GM12875 (cell line): ENCODE data around the gene ATF5.

Source experiments
- H3K4me3 ChIP-seq: one replicate; pipeline ENCODE4 v1.5.1; 2011; ENCODE audit warnings: low read depth, low read length, control low read depth
- TF ChIP-seq, protein P1 (sequence below): IDR thresholded peaks from 2 replicates; pipeline ENCODE4 v1.5.1; 2011; ENCODE audit warnings: low read depth, mild to moderate bottlenecking, control low read depth, inconsistent platforms, low read length, moderate library complexity, borderline replicate concordance; ENCODE audit not compliant: insufficient read depth

ATF5 gene

DNA sequence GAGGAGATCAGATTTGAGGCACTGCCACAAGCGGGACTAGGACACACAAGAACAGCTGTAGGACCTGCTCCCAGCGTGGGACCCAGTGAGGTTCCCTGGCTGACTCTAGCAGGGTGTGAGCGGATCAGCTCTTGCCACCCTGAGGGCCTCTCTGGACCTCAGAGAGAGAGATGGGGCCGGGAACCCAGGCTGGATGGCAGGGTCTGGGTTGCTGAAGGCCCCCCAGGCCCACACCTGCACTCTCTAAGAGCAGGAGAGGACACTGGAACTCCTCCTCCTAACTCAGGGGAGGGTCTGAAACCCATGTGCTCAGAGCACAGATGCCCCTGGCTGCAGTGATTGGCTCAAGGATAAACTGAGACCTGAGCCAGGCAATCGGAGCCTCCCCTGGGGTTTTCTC, 18.8 kb upstream of the ATF5 start:
- no peak overlapping the region for H3K4me3 ChIP-seq
- TF ChIP-seq, protein P1, sequence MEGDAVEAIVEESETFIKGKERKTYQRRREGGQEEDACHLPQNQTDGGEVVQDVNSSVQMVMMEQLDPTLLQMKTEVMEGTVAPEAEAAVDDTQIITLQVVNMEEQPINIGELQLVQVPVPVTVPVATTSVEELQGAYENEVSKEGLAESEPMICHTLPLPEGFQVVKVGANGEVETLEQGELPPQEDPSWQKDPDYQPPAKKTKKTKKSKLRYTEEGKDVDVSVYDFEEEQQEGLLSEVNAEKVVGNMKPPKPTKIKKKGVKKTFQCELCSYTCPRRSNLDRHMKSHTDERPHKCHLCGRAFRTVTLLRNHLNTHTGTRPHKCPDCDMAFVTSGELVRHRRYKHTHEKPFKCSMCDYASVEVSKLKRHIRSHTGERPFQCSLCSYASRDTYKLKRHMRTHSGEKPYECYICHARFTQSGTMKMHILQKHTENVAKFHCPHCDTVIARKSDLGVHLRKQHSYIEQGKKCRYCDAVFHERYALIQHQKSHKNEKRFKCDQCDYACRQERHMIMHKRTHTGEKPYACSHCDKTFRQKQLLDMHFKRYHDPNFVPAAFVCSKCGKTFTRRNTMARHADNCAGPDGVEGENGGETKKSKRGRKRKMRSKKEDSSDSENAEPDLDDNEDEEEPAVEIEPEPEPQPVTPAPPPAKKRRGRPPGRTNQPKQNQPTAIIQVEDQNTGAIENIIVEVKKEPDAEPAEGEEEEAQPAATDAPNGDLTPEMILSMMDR: no peak

DNA sequence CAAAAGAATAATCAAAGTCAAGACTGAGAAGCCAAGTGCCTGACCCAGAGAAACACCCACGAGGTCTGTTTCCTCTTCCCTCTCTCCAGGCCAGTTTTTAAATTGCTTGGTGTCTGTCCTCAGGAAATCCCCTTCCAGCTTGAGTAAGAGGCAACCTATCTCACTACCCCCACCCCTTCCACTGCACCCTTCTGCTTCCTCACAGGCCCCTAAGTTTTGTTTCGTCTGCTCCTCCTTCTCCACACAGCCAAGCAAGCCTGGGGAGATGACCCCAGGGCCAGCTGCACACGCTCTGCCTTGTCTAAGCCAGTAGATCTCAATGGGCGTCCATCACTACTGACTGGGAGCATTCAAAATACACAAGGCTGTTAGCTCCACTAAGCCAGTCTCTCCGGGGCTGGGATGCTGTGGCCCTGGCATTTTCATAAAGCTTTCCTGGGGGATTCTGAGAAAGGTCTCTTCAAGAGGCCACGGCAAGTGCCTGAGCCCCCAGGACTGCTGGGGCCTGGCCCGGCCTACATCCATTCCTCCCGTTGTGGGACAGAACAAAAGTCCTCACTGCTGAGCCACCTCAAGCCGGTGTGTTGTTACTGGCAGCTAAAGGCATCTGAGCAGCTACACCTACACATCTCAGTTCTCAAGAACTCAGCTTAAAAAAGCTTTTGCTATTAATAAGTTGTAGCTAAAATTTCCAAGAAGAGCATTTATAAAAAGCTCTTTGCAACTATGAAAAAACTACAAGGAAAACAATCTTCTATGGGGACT, 17.4 kb upstream of the ATF5 start:
- TF ChIP-seq, protein P1: no peak
- H3K4me3 ChIP-seq: peak overlapping the region; percentile 19

DNA sequence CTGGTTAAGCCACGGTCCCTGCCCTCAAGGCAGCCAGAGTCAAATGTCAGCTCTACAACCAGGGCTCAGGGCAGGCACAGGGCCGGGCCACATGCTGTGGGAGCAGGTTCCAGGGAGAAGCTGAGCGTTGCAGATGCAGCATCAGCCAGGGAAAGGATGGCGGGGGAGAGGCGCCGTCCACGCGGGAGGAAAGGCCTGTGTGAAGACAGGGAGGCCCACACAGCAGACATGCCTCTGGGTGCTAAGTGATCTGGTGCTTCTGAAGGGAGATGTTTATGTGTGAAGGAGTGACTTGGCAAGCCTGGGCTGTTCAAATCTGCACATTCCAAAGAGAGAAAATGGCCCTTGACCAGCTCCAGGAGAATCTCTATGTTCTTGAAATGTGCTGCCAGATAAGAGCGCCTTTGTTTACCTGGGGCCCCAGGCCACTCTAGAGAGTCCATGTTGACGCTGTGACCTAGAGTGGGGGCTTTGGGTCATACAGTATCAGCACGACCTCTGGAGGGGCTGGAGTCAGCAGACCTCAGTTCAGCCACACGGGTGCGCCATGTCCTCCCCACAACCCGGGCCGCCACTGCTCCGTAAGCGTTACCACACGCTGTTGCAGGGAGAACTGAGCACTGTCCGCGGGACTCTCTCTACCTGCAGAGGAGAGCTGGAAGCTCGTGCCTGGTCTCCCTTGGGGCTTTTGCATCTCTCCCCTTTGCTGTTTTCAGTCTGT, 15.9 kb upstream of the ATF5 start:
- H3K4me3 ChIP-seq: no peak overlapping the region
- TF ChIP-seq, protein P1: peak; percentile 43; the same call in 1 of the 2 replicates

DNA sequence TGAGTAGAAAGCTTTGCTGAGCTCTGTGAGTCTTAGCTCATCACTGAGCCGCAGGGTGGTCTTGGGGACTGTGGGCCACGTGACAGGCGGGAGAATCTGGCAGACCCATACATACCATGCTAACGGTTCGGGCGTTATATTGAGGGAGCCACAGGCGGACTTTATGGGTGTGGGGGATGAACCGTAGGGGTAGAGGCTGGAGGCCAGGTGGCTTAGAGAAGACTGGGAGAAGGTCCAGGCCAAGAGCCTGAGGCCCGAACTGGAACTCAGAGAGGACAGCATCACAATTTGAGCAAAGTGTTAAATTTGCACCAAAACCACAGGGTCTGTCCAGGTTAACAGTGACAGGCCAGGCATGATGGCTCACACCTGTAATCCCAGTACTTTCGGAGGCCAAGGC, 15.3 kb upstream of the ATF5 start:
- H3K4me3 ChIP-seq: no peak overlapping the region
- TF ChIP-seq, protein P1: no peak

DNA sequence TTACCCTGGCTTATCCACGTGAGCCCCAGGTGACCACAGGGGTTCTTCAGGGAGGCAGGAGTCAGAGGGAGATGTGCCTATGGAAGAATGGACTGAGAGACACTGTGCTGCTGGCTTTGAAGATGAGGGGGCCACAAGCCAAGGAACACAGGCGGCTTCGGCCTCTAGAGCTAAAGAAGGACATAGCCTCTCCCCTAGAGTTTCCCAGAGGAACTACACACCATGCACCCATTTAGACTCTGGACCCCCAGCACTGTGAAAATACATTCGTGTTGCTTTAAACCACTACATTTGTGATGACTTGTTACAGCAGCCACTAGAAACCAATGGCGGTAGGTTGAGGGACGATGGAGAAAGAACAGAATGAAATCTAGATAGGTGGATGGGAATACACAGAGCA, 13.7 kb upstream of the ATF5 start:
- H3K4me3 ChIP-seq: no peak overlapping the region
- TF ChIP-seq, protein P1: peak; percentile 39; the same call in 1 of the 2 replicates

DNA sequence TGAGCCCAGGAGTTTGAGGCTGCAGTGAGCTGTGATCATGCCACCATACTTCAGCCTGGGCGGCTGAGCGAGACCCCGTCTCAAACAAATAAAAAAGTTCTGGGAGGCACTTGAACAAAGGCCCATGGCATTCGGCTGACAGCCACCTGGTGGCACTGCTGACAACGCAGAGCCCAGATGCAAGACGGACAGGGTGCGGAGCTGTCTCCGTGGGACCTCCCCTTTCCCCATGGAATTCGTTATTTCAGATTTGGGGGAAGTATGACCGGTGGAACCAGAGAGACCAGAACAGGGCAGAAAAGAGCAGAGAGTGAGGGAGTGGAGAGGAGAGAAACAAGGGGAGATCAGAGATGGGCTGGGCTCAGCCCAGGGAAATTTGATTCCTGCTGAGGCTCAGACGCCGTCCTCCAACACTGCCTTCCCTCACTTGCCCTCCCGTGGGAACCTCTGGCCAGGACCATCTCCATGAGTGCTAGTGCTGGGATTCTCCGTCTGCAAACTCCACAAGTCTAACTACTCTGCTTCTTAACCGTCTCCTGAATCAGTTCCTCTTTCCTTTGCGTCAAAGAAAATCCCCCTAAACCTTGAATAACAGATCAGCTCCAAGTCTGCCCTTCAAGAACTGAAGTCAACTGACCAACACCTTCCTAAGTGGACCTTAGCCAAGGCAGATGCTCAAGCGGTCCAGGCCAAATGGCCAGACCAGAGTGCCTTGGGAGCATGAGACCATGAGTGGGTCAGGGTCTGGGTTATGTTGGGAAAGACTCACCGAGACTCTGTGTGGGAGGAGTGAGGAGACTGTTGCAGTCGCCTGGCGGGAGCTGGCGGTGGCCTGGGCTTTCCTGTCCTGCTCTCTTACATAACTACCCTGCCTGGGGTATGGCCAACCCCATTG, 11.9 kb upstream of the ATF5 start:
- TF ChIP-seq, protein P1: peak; percentile 33; the same call in 1 of the 2 replicates
- no peak overlapping the region for H3K4me3 ChIP-seq
